Stomach (tissue), 9 donors: Measurements from ENCODE around the gene LRRC72. TPM values are rescaled to one million over a fixed set of nuclear protein-coding genes. Genes with fewer than 3 reads are reported as not detected.
"Not testable (repeated sequence)": the region's sequence is repeated elsewhere in the genome, so short reads cannot be mapped to it uniquely, and the experiment has no call there.

ENCODE experiments used
- DNase-seq, 2 donors: peaks; one replicate each; pipeline versions ENCODE4 v3.0.0 to v3.0.0-alpha.2; 2013 to 2019
- H3K27ac ChIP-seq, 5 donors: fragments of 200-600 bp in 4 of 5; sonication (generic) in 4 of 5; one replicate each; pipeline ENCODE4 v1.5.1; 2013 to 2019; ENCODE audit warnings: mild to moderate bottlenecking in 1 of 5, moderate library complexity in 1 of 5
- H3K27me3 ChIP-seq, 3 donors: fragments of 200-600 bp; sonication (generic); one replicate each; pipeline ENCODE4 v1.5.1; 2017 to 2019; ENCODE audit warnings: mixed run types in 1 of 3
- H3K36me3 ChIP-seq, 4 donors: fragments of 200-600 bp; sonication (generic); 1 replicate in 3 of 4; 2 replicates in 1 of 4; pipeline ENCODE4 v1.5.1; 2016 to 2019
- H3K4me1 ChIP-seq, 4 donors: fragments of 200-600 bp; sonication (generic); one replicate each; pipeline ENCODE4 v1.5.1; 2016 to 2019
- H3K4me3 ChIP-seq, 4 donors: fragments of 200-600 bp; sonication (generic) in 3 of 4; one replicate each; pipeline ENCODE4 v1.5.1; 2016 to 2019; ENCODE audit warnings: mild to moderate bottlenecking in 1 of 4
- H3K9me3 ChIP-seq, 4 donors: fragments of 200-600 bp; sonication (generic); one replicate each; pipeline ENCODE4 v1.5.1; 2016 to 2019
- EP300 ChIP-seq: sonication (generic); formaldehyde crosslinking; IDR thresholded peaks from one replicate; pipeline ENCODE4 v1.6.1; 2017; ENCODE audit warnings: antibody characterized with exemption
- POLR2A ChIP-seq, 4 donors: fragments of 450-650 bp; IDR thresholded peaks; one replicate each; pipeline ENCODE4 v1.6.1; 2016; ENCODE audit warnings: antibody characterized with exemption in 4 of 4, control low read depth in 2 of 4, mild to moderate bottlenecking in 1 of 4, moderate library complexity in 1 of 4
- POLR2AphosphoS5 ChIP-seq, 3 donors: sonication (generic); formaldehyde crosslinking; IDR thresholded peaks; one replicate each; pipeline ENCODE4 v1.6.1; 2016; ENCODE audit warnings: antibody characterized with exemption in 3 of 3
- WGBS, 5 donors: extraction: QIAGEN DNeasy Blood & Tissue Kit in 3 of 5; methylation state at CpG; one replicate each; pipeline versions ENCODE4 v1.1.5 to v1.1.7; 2013 to 2018; 5-methylcytosine and 5-hydroxymethylcytosine counted together
- intact Hi-C: fragments of 100-400 bp; cut with DNase I; formaldehyde crosslinking; loops from one replicate; pipeline ENCODE4 v1.15.1; 2023; ENCODE audit warnings: low total_unique reads
- polyA plus RNA-seq, 3 donors: library from polyadenylated mRNA; stranded (reverse); fragments of 200-250 nt; gene quantifications; one replicate each; pipeline ENCODE4 v1.2.3, GENCODE V29; 2013
- total RNA-seq, 5 donors: library from RNA; depleted of rRNA; stranded (reverse); fragments of >200 nt; gene quantifications; one replicate each; pipeline versions ENCODE4 v1.1.0 to v1.2.3, GENCODE V29; 2014 to 2016
- TF ChIP-seq, protein P1 (sequence below), 7 experiments: fragments of 450-650 bp in 4 of 7; fragments of 200-600 bp in 3 of 7; sonication (generic) in 3 of 7; IDR thresholded peaks; one replicate each; pipeline ENCODE4 v1.5.1; 2016 to 2019; ENCODE audit warnings: antibody characterized with exemption in 7 of 7, control low read depth in 2 of 7, mild to moderate bottlenecking in 1 of 7
- donor health status: healthy with polysubstance abuse.
- donor health status: Bipolar disorder and iron deficiency.
- donor health status: healthy.

Gene LRRC72
- total and polyA plus RNA-seq, 8 donors = not detected

DNA sequence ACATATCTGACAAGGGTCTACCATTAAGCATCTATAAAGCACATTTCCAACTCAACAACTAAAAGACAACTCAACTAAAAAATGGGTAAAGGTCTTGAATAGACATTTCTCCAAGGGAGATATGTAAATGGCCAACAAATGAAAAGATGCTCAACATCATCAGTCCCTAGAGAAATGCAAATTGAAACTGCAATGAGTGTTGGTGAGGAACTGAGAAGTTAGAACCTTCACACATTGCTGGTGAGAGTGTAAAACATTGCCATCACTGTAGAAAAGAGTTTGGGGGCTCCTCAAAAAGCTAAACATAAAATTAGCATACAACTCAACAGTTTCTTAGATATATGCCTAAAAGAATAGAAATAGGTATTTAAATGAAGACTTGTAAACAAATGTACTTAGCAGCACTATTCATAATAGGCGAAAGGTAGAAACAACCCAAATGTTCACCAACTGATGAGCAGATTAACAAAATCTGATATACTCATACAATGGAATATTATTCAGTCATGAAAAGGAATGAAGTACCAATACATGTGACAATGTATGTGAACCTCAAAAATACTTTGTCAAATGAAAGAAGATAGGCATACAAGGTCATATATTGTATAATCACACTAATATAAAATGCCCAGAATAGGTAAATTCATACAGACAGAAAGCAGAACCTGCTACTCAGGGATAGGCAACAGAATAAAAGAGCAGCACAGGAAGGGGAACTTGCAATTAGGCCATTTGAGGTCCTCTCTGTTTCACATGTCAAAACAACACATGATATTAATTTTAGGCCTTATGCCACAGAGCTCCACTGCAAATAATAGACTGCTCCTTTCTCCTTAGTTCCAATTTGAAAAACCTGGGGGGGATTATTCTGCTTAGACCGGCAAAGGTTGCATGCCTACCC is 10.6 kb upstream of the LRRC72 start:
- no peak for DNase-seq
- Histone ChIP-seq H3K4me1 (no peaks in the 10 kb centered on the region), H3K9me3 (no peaks in the 10 kb centered on the region), H3K27me3 (no peaks in the 10 kb centered on the region), H3K4me3 (no peak overlapping the region), H3K27ac (no peak overlapping the region), H3K36me3 (no peaks in the 10 kb centered on the region)
- intact Hi-C loops = no loop called here
- TF ChIP-seq EP300 (no peak), POLR2A (IDR thresholded peaks at IDR 0.05) (no peak), POLR2AphosphoS5 (IDR thresholded peaks at IDR 0.05) (no peak)
- TF ChIP-seq, protein P1, sequence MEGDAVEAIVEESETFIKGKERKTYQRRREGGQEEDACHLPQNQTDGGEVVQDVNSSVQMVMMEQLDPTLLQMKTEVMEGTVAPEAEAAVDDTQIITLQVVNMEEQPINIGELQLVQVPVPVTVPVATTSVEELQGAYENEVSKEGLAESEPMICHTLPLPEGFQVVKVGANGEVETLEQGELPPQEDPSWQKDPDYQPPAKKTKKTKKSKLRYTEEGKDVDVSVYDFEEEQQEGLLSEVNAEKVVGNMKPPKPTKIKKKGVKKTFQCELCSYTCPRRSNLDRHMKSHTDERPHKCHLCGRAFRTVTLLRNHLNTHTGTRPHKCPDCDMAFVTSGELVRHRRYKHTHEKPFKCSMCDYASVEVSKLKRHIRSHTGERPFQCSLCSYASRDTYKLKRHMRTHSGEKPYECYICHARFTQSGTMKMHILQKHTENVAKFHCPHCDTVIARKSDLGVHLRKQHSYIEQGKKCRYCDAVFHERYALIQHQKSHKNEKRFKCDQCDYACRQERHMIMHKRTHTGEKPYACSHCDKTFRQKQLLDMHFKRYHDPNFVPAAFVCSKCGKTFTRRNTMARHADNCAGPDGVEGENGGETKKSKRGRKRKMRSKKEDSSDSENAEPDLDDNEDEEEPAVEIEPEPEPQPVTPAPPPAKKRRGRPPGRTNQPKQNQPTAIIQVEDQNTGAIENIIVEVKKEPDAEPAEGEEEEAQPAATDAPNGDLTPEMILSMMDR (IDR thresholded peaks at IDR 0.05) = no peak
- WGBS, 5 donors = 93 to 99% (median 97%) methylated on average over 2 of the region's 2 CpGs

DNA sequence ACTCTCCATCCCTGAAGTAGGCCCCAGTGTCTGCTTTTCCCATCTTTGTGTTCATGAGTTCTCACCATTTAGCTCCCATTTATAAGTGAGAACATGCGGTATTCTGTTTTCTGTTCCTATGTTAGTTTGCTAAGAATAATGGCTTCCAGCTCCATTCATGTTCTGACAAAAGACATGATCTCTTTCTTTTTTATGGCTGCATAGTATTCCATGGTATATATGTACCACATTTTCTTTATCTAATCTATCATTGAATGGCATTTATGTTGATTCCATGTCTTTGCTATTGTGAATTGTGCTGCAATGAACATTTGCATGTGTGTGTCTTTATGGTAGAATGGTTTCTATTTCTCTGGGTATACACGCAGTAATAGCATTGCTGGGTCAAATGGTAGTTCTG is 6.6 kb upstream of the LRRC72 start:
- not testable (repeated sequence) for H3K27me3 ChIP-seq

DNA sequence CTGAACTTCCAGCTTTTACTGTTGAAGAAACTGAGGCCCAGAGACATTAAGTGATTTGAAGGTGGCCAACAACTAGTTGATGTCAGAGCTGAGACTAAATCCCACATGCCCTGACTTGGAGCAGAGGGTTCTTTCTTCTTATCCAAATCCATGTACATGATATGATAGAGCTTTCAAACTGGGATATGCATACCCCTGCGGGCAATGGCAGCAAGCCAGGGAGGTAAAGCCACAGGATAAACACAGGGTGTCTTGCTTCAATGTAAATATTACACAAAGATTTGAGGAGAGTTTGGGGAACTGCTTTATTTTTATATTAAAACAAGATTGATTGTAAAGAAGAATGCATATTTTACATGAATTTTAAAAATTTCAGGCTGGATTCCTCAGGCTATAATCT is 2.3 kb upstream of the LRRC72 start:
- Histone ChIP-seq H3K36me3 (no peaks in the 10 kb centered on the region), H3K4me1 (no peaks in the 10 kb centered on the region), H3K9me3 (no peaks in the 10 kb centered on the region), H3K4me3 (no peak overlapping the region), H3K27ac (no peak overlapping the region), H3K27me3 (no peaks in the 10 kb centered on the region)
- intact Hi-C loops = no loop called here
- 19 to 43% (median 27%) methylated on average over 1 of the region's 1 CpG for WGBS, 5 donors
- DNase-seq = no peak
- no peak for TF ChIP-seq POLR2A (IDR thresholded peaks at IDR 0.05)
- TF ChIP-seq EP300 = no peak
- TF ChIP-seq POLR2AphosphoS5 (IDR thresholded peaks at IDR 0.05) = no peak
- TF ChIP-seq, protein P1 (IDR thresholded peaks at IDR 0.05) = no peak

More for the DNA sequence above, 6.6 kb upstream of the LRRC72 start:
- H3K36me3 ChIP-seq, H3K4me1 ChIP-seq, intact Hi-C loops, H3K4me3 ChIP-seq, H3K27ac ChIP-seq, H3K9me3 ChIP-seq, DNase-seq: not testable (repeated sequence)
- WGBS, 5 donors = 93 to 99% (median 96%) methylated on average over 2 of the region's 2 CpGs

DNA sequence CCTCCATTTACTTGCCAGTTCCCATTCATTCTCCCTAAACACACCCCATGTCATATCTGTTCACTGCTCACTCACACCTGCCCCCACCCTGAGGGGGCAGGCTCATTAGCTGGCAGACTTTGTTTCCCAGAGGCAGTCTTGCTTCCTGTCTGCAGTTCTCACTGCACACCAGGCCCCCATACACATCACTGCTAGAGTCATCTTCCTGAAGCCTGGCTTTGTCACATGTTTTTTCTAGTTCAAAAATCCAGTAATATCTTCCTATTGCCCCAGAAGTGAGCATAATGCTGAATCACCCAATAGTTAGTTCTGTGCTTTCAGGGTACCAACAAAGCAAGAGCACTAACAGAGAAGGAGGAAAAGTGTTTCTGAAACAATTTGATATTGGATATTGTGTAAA is 1.9 kb downstream of the LRRC72 start:
- no peak overlapping the region for H3K27ac ChIP-seq
- TF ChIP-seq, protein P1 (IDR thresholded peaks at IDR 0.05) = no peak
- TF ChIP-seq POLR2A (IDR thresholded peaks at IDR 0.05) = no peak
- TF ChIP-seq POLR2AphosphoS5 (IDR thresholded peaks at IDR 0.05) = no peak
- TF ChIP-seq EP300 = no peak
- DNase-seq = no peak
- intact Hi-C loops = no loop called here
- H3K4me1 ChIP-seq = no peaks in the 10 kb centered on the region
- H3K36me3 ChIP-seq = no peaks in the 10 kb centered on the region
- H3K27me3 ChIP-seq = no peaks in the 10 kb centered on the region
- no peak overlapping the region for H3K4me3 ChIP-seq
- H3K9me3 ChIP-seq = no peaks in the 10 kb centered on the region

DNA sequence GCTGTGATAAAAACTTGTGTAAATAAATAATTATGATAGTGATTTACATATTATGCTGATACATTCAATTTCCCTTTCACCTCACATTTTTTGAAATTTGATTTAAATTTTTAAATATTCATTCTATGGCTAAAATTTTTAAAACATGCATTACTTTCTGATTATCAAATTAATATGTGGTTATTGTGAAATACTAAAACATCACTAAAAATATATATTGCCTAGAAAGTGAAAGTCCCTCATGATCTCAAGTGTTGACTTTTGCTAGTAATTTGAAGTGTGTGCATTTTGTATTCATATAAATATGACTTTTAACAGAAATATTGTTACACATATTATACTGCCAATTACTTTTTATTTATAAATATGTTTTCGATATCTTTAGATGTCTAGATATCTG is 3.1 kb downstream of the LRRC72 start:
- DNase-seq = no peak
- Histone ChIP-seq H3K9me3 (no peaks in the 10 kb centered on the region), H3K27ac (no peak overlapping the region), H3K4me1 (no peaks in the 10 kb centered on the region), H3K4me3 (no peak overlapping the region), H3K27me3 (no peaks in the 10 kb centered on the region), H3K36me3 (no peaks in the 10 kb centered on the region)
- WGBS, 5 donors = 91 to 99% (median 93%) methylated on average over 1 of the region's 1 CpG
- intact Hi-C loops = no loop called here
- TF ChIP-seq, protein P1 (IDR thresholded peaks at IDR 0.05) = no peak
- TF ChIP-seq POLR2A (IDR thresholded peaks at IDR 0.05) = no peak
- no peak for TF ChIP-seq EP300
- no peak for TF ChIP-seq POLR2AphosphoS5 (IDR thresholded peaks at IDR 0.05)
